D721Med (cell line): Measurements from ENCODE around the gene REEP6.
A peak's percentile ranks its signal among the peaks of the same experiment; 100 is the strongest.

ENCODE experiments used
- DNase-seq: peaks from one replicate; pipeline ENCODE4 v3.0.0; 2011; ENCODE audit warnings: low spot score; ENCODE audit not compliant: insufficient read length
- FAIRE-seq: peaks from 2 replicates; lab custom pipeline; 2011; peaks lifted over from hg19 to GRCh38; lab: Jason Lieb, UNC
- CTCF ChIP-seq: IDR thresholded peaks from 2 replicates; pipeline ENCODE4 v1.5.1; 2012; ENCODE audit warnings: mild to moderate bottlenecking, control low read depth; ENCODE audit not compliant: insufficient read depth; ENCODE audit errors: missing control alignments

The REEP6 gene

GRCh38 chr19:1470305-1471009 lies 20.5 kb upstream of the REEP6 start:
- FAIRE-seq (no peak), DNase-seq (peak; percentile 99)
- TF ChIP-seq CTCF, result no peak

DNA sequence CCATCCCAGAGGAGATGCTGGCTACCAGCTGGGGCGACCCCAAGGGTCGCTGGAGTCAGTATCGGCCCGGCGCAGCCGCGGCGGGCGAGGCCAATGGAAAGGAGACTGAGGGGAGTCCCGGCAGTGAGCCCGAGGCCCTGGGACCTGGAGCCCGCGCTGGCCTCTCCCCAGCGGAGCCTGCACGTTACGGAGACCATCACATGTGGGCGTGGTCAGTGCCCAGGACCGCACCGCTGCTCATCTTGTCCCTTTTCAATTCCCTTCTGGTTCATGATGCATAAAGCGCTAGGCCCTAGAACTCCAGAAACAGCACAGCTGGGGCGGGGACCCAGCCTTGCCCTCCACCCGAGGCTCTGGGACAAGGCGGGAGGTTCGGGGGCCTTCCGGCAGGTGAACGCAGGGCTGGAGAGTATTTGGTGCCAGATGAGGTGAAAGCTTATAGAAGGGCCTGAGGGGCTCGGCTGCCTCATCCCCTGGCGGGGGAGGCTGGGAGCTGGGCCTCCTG lies 19.9 kb upstream of the REEP6 start:
- no peak for TF ChIP-seq CTCF
- FAIRE-seq (no peak), DNase-seq (no peak)

GRCh38 chr19:1471515-1472160 lies 19.3 kb upstream of the REEP6 start:
- DNase-seq (no peak), FAIRE-seq (no peak)
- TF ChIP-seq CTCF, result peak; percentile 22

DNA sequence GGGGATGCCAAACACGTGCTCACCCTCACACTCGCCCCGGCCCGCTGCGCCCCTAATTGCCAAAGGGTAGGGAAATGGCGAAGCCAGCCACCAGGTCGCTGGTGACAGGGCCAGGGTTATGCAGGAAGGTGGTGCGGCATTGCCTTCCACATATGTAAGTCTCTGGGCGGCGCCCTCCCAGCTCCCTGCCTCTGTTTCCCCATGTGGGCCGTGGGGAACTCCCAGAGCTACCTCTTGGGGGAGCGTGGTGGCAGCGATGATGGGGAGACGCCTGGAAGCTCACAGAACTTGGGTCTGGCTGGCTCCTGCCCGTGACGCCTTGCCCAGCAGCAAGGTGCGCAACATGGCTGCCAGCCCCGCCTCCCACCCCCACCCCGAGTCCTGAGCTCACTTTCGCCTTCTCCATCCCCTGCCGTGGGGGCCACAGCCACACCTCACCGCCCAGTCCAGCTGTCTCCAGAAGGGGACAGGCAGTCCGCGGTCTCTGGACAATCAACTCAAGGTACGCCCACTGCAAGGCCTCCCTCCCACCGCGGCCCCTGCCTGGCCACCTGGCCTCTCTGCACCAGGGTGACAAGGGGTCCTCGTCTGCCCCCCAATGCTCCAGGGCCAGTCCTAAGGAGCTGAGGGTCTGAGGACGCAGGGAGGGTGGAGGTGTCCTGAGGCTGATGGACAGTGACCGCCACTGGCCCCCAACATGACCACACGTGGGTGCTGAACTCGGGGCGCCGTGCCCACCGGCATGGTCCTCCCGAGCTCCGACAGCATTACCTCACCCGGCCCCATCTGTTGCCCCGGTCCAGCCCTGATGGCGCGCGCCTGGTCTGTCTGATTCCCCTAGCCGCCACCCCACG lies 18.5 kb upstream of the REEP6 start:
- no peak for TF ChIP-seq CTCF
- no peak for DNase-seq
- no peak for FAIRE-seq

- no peak for TF ChIP-seq CTCF
- no peak for DNase-seq
- FAIRE-seq, result no peak
Observed at GRCh38 chr19:1473085-1473851, 17.7 kb upstream of the REEP6 start.

- FAIRE-seq (no peak), DNase-seq (no peak)
- TF ChIP-seq CTCF, result no peak
Observed at GRCh38 chr19:1474011-1474764, 16.8 kb upstream of the REEP6 start.
